HG03432 (cell line): ENCODE results near the gene IQCK.

Experiments
- ATAC-seq: cut with Tn5 transposase; IDR thresholded peaks from one replicate; pipeline ENCODE4 v1.9.1; 2021; ENCODE audit warnings: mild to moderate bottlenecking, moderate library complexity; ENCODE audit not compliant: unreplicated experiment

IQCK gene

DNA sequence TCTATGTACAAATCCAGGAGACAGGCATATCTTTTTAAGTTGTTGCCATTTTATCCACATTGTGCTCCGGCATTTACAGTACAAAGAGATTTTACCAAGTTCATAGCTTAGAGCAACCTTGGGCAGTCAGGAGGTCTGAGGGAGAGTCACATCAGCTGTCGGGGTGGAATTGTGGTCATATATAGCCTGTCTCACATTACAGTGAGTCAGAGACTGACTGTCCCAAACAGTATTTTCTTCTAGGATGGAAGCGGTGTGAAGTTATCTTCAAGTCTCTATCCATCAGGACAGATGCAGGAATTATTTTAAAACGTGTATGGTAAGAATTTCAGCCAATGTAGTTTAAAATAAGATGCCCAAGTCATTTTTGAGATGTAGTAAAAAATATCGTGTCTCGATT, 113.6 kb downstream of the IQCK start:
- ATAC-seq = no peak

DNA sequence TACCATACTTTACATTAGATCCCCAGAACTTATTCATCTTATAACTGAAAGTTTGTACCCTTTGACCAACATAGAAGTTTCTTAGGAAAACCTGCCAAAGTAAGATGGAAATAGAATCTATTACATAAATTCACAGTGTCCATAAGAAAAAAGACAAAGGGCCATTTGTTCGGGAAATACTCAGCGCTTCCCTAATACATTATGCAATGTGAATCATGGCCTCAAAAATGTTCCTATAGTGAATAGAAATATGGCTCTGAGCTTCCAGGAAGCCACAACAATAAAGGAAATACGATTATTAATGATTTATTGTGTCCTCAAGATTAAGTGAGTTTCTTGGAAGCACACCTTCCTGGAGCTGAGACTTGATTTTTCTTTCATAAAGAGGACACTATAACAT, 115.1 kb downstream of the IQCK start:
- no peak for ATAC-seq

GRCh38 chr16:19833581-19833980, 115.5 kb downstream of the IQCK start:
- ATAC-seq = no peak

DNA sequence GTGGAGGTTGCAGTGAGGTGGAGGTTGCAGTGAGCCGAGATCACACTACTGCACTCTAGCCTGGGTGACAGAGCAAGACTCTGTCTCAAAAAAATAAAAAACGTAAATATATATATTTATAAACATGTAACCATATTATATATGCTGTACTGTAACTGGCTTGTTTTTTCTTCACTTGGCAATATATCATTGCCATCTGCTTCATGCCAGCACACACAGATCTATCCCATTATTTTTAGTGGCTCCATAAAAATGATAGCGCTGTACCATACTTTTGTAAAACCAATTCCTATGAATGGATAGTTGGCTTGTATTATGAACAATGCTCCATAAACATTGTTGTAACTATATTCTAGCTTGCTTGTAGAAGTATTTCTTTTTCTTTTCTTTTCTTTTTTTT, 117.1 kb downstream of the IQCK start:
- ATAC-seq = no peak

GRCh38 chr16:19835968-19836421, 117.9 kb downstream of the IQCK start:
- ATAC-seq = no peak

DNA sequence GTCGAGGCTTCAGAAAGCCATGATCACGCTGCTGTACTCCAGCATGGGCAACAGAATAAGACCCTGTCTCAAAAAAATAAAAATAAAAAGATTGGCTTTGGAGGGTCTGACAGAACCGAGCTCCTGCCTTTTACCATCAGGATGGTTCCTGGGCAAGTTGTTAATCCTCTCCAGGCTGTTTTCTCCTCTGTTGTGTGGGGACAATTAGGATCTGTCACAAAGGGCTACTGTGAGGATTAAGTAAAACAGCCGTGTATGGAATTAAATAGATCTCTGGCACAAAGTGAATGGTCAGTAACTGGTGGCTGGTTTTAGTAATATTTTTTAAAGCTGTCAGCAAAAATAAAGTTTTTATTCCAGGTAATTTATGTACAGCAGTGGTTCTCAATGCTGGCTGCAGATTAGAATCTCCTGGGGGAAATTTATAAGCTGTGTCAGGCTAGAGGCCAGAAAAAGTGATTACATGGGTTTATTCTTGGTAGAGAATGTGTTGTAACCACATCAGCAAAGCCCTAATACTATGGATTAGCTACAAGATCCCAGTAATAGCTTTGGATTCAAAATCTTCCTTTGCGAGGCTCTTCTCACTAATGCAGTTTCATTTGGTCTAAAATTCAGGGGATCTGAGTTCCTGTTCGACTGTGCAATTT, 119.4 kb downstream of the IQCK start:
- ATAC-seq = no peak

DNA sequence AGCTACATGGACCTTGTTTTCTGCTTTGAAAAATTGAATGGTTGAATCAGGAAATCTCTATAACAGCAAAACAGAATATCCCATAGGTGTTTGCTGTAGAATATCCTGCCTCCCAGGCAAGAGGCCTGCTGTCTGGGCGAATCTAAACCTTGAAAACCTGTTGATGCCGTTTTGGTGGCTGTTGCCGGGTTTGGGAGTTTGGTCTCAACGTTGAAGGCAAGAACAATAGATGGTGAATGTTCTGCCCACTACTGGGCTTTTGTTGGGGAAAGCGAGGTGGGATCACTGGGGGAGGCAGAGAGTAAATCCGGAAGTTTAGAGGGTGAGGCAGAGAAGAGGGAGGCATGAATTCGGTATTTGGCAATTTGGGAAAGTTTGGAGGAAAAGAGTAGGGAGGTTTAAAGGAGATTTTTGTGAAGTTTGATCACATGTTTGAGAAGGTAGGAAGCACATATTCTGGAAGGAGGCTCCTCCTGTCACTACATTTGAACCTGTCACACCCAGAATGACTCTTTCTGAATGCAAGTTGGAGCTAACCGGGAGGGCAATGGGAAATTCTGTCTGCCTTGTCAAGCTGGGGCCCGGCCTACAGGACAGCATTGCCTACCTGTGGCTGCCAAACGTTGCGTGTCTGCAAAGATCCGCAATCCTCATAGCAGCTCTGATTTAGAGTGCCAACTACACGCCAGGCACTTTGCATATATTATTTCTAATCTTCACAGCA, 120.1 kb downstream of the IQCK start:
- no peak for ATAC-seq

GRCh38 chr16:19840524-19841110, 122.5 kb downstream of the IQCK start:
- ATAC-seq = no peak

DNA sequence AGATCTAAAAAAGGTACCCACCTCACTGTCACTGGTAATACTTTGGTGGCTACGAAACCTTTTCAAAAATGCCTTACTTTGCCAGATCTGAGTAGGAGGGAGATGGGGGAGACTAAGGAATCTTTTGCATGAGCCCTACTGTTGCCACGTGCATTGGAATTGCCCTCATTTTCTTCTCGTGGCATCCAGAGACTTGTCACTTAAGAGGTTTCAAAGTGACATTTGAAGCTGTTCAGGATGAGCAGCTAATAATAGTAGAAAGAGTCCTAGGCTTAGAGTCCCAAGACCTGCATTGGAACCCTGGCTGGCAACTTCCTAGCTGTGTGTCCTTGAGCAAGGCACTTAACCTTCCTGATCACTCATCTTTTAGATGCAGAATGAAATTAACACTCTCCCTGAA, 123.1 kb downstream of the IQCK start:
- no peak for ATAC-seq

- no peak for ATAC-seq
These were observed 124.5 kb downstream of the IQCK start for GRCh38 chr16:19842426-19843157.

DNA sequence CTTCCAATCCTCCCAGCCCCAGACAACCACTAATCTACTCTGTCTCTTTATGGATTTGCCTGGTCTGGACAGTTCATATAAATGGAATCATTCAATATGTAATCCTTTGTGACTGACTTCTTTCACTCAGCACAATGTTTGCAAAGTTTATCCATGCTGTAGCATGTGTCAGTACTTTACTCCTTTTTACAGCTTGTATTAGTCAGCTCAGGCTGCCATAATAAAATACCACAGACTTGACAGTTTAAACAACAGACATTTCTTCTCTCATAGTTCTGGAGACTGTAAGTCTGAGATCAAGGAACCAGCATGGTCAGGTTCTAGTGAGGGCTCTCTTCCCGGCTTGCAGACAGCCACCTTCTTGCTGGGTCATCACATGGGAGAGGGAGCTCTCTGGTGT, 125.3 kb downstream of the IQCK start:
- ATAC-seq = no peak

GRCh38 chr16:19844945-19845641, 127.0 kb downstream of the IQCK start:
- ATAC-seq = no peak

DNA sequence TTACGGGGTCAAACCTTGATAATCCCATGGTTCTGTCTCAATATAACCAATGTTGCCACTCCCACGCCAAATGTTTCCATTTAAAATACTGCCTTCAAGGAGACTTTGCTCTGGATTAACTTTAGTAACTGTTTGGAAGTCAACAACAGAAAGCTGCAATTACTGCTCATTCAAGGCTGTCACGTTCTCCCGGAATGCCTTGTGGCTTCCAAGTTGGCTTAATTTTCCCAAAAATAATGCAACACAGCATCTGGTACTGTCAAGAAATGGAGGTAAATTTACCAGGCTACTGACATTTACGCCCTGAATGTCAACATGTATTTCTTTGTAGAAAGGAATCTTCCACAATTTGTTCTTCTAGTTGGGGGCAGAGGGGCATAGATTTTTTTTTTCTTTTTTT, 128.4 kb downstream of the IQCK start:
- no peak for ATAC-seq

GRCh38 chr16:19848756-19849155, 130.7 kb downstream of the IQCK start:
- no peak for ATAC-seq

GRCh38 chr16:19850131-19850817, 132.2 kb downstream of the IQCK start:
- ATAC-seq = no peak

- ATAC-seq = no peak
These were observed 133.4 kb downstream of the IQCK start for GRCh38 chr16:19851476-19851875.

DNA sequence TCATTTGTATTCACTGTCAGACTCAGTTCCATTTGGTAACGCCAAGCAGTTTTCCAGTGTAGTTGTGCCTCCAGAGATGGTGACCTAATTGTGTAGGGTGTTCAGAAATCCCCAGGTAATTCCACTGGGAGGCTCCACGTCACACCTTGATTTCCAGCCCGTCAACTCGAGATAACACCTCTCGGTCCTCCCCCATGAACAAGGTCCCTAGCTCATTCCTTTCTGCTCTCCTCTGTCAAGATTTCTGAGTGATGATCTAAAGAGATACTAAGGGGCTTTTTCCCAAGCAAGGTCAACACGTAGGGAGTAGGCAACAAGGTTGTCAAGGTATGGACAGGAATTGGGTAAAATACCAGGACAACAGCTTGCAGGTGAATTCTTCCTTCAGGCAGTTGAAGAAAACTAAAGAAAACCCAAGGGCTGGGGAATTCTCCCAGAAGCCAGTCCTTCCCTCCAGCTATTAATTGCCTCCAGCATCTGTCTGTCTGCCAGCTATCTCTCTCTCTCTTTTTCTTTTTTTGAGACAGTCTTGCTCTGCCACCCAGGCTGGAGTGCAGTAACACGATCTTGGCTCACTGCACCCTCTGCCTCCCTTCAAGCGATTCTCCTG, 135.2 kb downstream of the IQCK start:
- ATAC-seq = no peak

GRCh38 chr16:19853742-19854542, 135.9 kb downstream of the IQCK start:
- no peak for ATAC-seq

- no peak for ATAC-seq
These were observed 136.4 kb downstream of the IQCK start for GRCh38 chr16:19854543-19854876.
